ENCODE measurements around the gene DCLRE1A. TPM values are rescaled to one million over a fixed set of nuclear protein-coding genes. Genes with fewer than 3 reads are reported as not detected.
"Not testable (repeated sequence)": the region's sequence is repeated elsewhere in the genome, so short reads cannot be mapped to it uniquely, and the experiment has no call there.

DCLRE1A gene
- total RNA-seq, 1 donor from 2014 or later: 5.7 TPM

GRCh38 chr10:113820507-113820906, 33.4 kb downstream of the DCLRE1A start:
- H3K27ac Mint-ChIP-seq (ENCODE audit: unreplicated experiment): no peak overlapping the region
- TF ChIP-seq CTCF (IDR thresholded peaks at IDR 0.05): peak; percentile 27
- DNase-seq (ENCODE audit: low spot score): no peak
- H3K27me3 Mint-ChIP-seq (ENCODE audit: low read depth): no peaks in the 10 kb centered on the region
- H3K36me3 Mint-ChIP-seq (ENCODE audit: low read depth): no peaks in the 10 kb centered on the region
- peaks cover 5% of the 10 kb centered on the region for H3K4me1 Mint-ChIP-seq (ENCODE audit: low read depth)
- no peaks in the 10 kb centered on the region for H3K9me3 Mint-ChIP-seq (ENCODE audit: low read depth)
- H3K4me3 Mint-ChIP-seq (ENCODE audit: unreplicated experiment): no peak overlapping the region

GRCh38 chr10:113819989-113820388, 33.9 kb downstream of the DCLRE1A start:
- Mint-ChIP-seq H3K27ac (ENCODE audit: unreplicated experiment) (no peak overlapping the region), H3K9me3 (ENCODE audit: low read depth) (no peaks in the 10 kb centered on the region), H3K36me3 (ENCODE audit: low read depth) (no peaks in the 10 kb centered on the region), H3K27me3 (ENCODE audit: low read depth) (no peaks in the 10 kb centered on the region), H3K4me3 (ENCODE audit: unreplicated experiment) (no peak overlapping the region), H3K4me1 (ENCODE audit: low read depth) (peaks cover 5% of the 10 kb centered on the region)
- DNase-seq (ENCODE audit: low spot score): no peak
- TF ChIP-seq CTCF (IDR thresholded peaks at IDR 0.05): no peak

DNA sequence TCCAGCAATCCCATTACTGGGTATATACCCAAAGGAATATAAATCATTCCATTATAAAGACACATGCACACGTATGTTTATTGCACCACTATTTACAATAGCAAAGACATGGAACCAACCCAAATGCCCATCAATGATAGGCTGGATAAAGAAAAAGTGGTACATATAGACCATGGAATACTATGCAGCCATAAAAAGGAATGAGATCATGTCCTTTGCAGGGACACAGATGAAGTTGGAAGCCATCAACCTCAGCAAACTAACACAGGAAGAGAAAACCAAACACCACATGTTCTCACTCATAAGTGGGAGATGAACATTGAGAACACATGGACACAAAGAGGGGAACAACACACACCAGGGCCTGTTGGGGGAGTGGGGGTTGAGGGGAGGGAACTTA, 39.2 kb downstream of the DCLRE1A start:
- not testable (repeated sequence) for H3K27ac Mint-ChIP-seq (ENCODE audit: unreplicated experiment); H3K4me3 Mint-ChIP-seq (ENCODE audit: unreplicated experiment); DNase-seq (ENCODE audit: low spot score); H3K9me3 Mint-ChIP-seq (ENCODE audit: low read depth); H3K36me3 Mint-ChIP-seq (ENCODE audit: low read depth); H3K4me1 Mint-ChIP-seq (ENCODE audit: low read depth)
- H3K27me3 Mint-ChIP-seq (ENCODE audit: low read depth): peaks cover 19% of the 10 kb centered on the region

DNA sequence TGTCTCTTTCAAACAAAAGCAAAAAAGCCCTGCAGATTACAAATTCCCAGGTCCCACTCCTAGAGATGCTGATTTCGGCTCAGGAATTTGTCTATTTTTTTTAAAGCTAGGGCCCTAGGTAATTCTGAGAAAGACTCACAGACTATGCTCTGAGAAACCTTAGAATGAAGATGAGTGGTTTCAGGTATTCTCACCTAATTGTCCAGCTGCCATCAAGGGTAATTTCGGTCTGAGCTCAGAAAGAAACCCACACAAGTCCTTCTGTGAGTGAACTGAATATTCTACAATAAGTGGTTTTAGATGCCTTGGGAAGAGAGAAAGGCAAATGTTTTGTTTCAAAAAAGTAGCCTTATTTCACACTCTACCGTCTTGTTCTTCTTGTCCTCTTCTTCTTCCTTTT, 45.7 kb downstream of the DCLRE1A start:
- H3K4me1 Mint-ChIP-seq (ENCODE audit: low read depth): no peaks in the 10 kb centered on the region
- TF ChIP-seq CTCF (IDR thresholded peaks at IDR 0.05): no peak
- H3K4me3 Mint-ChIP-seq (ENCODE audit: unreplicated experiment): no peak overlapping the region
- H3K27ac Mint-ChIP-seq (ENCODE audit: unreplicated experiment): no peak overlapping the region
- H3K27me3 Mint-ChIP-seq (ENCODE audit: low read depth): peaks cover 35% of the 10 kb centered on the region
- peaks cover 8% of the 10 kb centered on the region for H3K9me3 Mint-ChIP-seq (ENCODE audit: low read depth)
- DNase-seq (ENCODE audit: low spot score): no peak
- H3K36me3 Mint-ChIP-seq (ENCODE audit: low read depth): peaks cover 13% of the 10 kb centered on the region

GRCh38 chr10:113806503-113806902, 47.4 kb downstream of the DCLRE1A start:
- H3K4me3 Mint-ChIP-seq (ENCODE audit: unreplicated experiment): no peak overlapping the region
- H3K36me3 Mint-ChIP-seq (ENCODE audit: low read depth): peaks cover 3% of the 10 kb centered on the region

More at GRCh38 chr10:113806503-113806902, 47.4 kb downstream of the DCLRE1A start:
- peaks cover 22% of the 10 kb centered on the region for H3K27me3 Mint-ChIP-seq (ENCODE audit: low read depth)
- TF ChIP-seq CTCF (IDR thresholded peaks at IDR 0.05): no peak
- no peaks in the 10 kb centered on the region for H3K9me3 Mint-ChIP-seq (ENCODE audit: low read depth)
- no peak for DNase-seq (ENCODE audit: low spot score)
- no peaks in the 10 kb centered on the region for H3K4me1 Mint-ChIP-seq (ENCODE audit: low read depth)
- no peak overlapping the region for H3K27ac Mint-ChIP-seq (ENCODE audit: unreplicated experiment)

Measured in chondrocyte (in vitro differentiated cells).